OCI-LY7 (cell line): ENCODE results near the gene TLE6. TPM values are rescaled to one million over a fixed set of nuclear protein-coding genes. Genes with fewer than 3 reads are reported as not detected.

Experiments used
- BruUV-seq: library from RNA; stranded (reverse); fragments of 400-500 nt; replicated peaks from 2 replicates; lab custom pipeline; 2021; lab: Mats Ljungman, UMichigan
- CTCF ChIA-PET: fragments of 300-600 bp; sonication (Branson Sonifier 250); formaldehyde crosslinking; loops from one replicate; lab custom pipeline; 2022; ENCODE audit warnings: antibody characterized with exemption; ENCODE audit not compliant: unreplicated experiment; lab: Charles Lee
- POLR2A ChIA-PET: fragments of 300-600 bp; sonication (Branson Sonifier 250); formaldehyde crosslinking; loops from one replicate; lab custom pipeline; 2022; ENCODE audit warnings: antibody characterized with exemption; lab: Charles Lee
- DNase-seq: peaks from one replicate; pipeline ENCODE4 v3.0.0-alpha.2; 2015; ENCODE audit warnings: low spot score
- H2AFZ ChIP-seq: fragments of 200-600 bp; sonication (generic), shearing (Covaris generic); 2 replicates; pipeline ENCODE4 v1.6.1; 2014; ENCODE audit warnings: mild to moderate bottlenecking, antibody characterized with exemption, low read length, moderate library complexity
- H3K27ac ChIP-seq: fragments of 200-600 bp; sonication (generic); 2 replicates; pipeline ENCODE4 v1.5.1; 2014; ENCODE audit warnings: mixed run types, low read depth, mild to moderate bottlenecking, moderate library complexity, low read length, inconsistent platforms; ENCODE audit not compliant: poor library complexity, severe bottlenecking
- H3K36me3 ChIP-seq: fragments of 200-600 bp; sonication (generic); 2 replicates; pipeline ENCODE4 v1.6.1; 2014; ENCODE audit warnings: mild to moderate bottlenecking, antibody characterized with exemption, low read length, moderate library complexity, mixed read lengths; ENCODE audit not compliant: insufficient read depth
- H3K4me1 ChIP-seq: fragments of 200-600 bp; sonication (generic); 2 replicates; pipeline ENCODE4 v1.5.1; 2014; ENCODE audit warnings: mild to moderate bottlenecking, low read length; ENCODE audit not compliant: insufficient read depth, poor library complexity, severe bottlenecking
- H3K4me2 ChIP-seq: fragments of 200-600 bp; sonication (generic); 2 replicates; pipeline ENCODE4 v1.6.1; 2014; ENCODE audit warnings: mild to moderate bottlenecking, low read length
- H3K4me3 ChIP-seq: fragments of 200-600 bp; sonication (generic); 2 replicates; pipeline ENCODE4 v1.5.1; 2014; ENCODE audit warnings: mild to moderate bottlenecking, low read depth, low read length; ENCODE audit not compliant: poor library complexity, severe bottlenecking
- H3K79me2 ChIP-seq: fragments of 200-600 bp; sonication (generic); 2 replicates; pipeline ENCODE4 v1.6.1; 2016; ENCODE audit warnings: low read depth, mild to moderate bottlenecking, low read length, moderate library complexity, mixed read lengths; ENCODE audit not compliant: insufficient read depth
- H3K9me2 ChIP-seq: fragments of 200-600 bp; sonication (generic); 2 replicates; pipeline ENCODE4 v1.6.1; 2016; ENCODE audit warnings: mild to moderate bottlenecking, low read length, mixed read lengths; ENCODE audit not compliant: insufficient read depth
- H3K9me3 ChIP-seq: fragments of 200-600 bp; sonication (generic); 2 replicates; pipeline ENCODE4 v1.6.1; 2014; ENCODE audit warnings: mild to moderate bottlenecking, mixed run types, low read length, mixed read lengths
- H4K20me1 ChIP-seq: fragments of 200-600 bp; sonication (generic); 2 replicates; pipeline ENCODE4 v1.6.1; 2014; ENCODE audit warnings: mild to moderate bottlenecking, antibody characterized with exemption, low read length, moderate library complexity, mixed read lengths; ENCODE audit not compliant: insufficient read depth
- EZH2phosphoT487 ChIP-seq: fragments of 200-600 bp; sonication (generic); IDR thresholded peaks from 2 replicates; pipeline ENCODE4 v1.6.1; 2018; ENCODE audit warnings: low read depth, borderline replicate concordance, mild to moderate bottlenecking, mixed run types, antibody characterized with exemption, low read length, moderate library complexity, mixed read lengths
- intact Hi-C: fragments of 100-400 bp; cut with micrococcal nuclease; formaldehyde crosslinking; loops from one replicate; pipeline ENCODE4 v1.10.0; 2022; ENCODE audit not compliant: unreplicated experiment
- total RNA-seq, 2 experiments: library from RNA; depleted of rRNA in 1 of 2; stranded (reverse); fragments of >200 nt in 1 of 2; shearing (Covaris generic) in 1 of 2; gene quantifications; 2 replicates each; pipeline ENCODE4 v1.2.3, GENCODE V29; 2014 to 2022
- TF ChIP-seq, protein P1 (sequence below): fragments of 200-600 bp; sonication (generic); conservative IDR thresholded peaks from 2 replicates; pipeline ENCODE4 v1.5.1; 2014; ENCODE audit warnings: mild to moderate bottlenecking, antibody characterized with exemption, low read length, moderate library complexity, mixed read lengths

The TLE6 gene
- total RNA-seq, 2 experiments from 2014 or later = 15.9 to 21.5 TPM

DNA sequence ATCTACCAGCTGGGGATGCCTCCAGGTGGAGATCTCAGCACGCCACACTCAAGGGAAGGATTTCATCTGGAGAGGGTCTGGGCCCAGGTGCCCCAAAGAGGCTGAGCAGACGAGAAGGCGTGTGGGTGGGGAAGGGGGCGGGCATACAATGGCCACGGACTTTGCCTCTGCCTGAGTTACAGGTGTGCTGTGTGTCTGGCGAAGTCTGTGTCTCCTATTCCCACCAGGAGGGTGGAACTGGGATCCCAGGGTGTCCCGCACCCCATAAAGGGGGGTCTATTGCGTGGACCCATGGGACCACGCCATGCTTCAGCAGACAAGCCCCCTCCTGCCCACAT, 48.2 kb downstream of the TLE6 start:
- no peak for DNase-seq
- Histone ChIP-seq H3K4me2 (peak overlapping the region; percentile 35; the same call in 1 of the 2 replicates), H3K9me3 (no peaks in the 10 kb centered on the region), H3K4me3 (no peak overlapping the region), H2AFZ (0 out of 2 replicates have a peak overlapping the region, but pooled peaks have one; percentile 23), H3K9me2 (no peaks in the 10 kb centered on the region), H3K36me3 (no peaks in the 10 kb centered on the region), H3K4me1 (peaks cover 28% of the 10 kb centered on the region), H3K79me2 (no peaks in the 10 kb centered on the region), H3K27ac (no peak overlapping the region), H4K20me1 (no peaks in the 10 kb centered on the region)
- TF ChIP-seq EZH2phosphoT487 = no peak
- TF ChIP-seq, protein P1, sequence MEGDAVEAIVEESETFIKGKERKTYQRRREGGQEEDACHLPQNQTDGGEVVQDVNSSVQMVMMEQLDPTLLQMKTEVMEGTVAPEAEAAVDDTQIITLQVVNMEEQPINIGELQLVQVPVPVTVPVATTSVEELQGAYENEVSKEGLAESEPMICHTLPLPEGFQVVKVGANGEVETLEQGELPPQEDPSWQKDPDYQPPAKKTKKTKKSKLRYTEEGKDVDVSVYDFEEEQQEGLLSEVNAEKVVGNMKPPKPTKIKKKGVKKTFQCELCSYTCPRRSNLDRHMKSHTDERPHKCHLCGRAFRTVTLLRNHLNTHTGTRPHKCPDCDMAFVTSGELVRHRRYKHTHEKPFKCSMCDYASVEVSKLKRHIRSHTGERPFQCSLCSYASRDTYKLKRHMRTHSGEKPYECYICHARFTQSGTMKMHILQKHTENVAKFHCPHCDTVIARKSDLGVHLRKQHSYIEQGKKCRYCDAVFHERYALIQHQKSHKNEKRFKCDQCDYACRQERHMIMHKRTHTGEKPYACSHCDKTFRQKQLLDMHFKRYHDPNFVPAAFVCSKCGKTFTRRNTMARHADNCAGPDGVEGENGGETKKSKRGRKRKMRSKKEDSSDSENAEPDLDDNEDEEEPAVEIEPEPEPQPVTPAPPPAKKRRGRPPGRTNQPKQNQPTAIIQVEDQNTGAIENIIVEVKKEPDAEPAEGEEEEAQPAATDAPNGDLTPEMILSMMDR = no peak
- ChIA-PET CTCF (no interaction called here), POLR2A (no interaction called here)
- no TSS peak for BruUV-seq
- intact Hi-C loops = no loop called here

DNA sequence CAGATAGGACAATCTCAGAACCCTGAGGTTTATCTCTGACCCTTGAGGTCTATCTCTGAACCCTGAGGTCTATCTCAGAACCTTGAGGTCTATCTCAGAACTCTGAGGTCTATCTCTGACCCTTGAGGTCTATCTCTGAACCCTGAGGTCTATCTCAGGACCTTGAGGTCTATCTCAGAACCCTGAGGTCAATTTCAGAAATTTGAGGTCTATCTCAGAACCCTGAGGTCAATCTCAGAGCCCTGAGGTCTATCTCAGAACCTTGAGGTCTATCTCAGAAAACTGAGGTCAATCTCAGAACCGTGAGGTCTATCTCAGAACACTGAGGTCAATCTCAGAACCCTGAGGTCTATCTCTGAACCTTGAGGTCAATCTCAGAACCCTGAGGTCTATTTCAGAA, 49.4 kb downstream of the TLE6 start:
- ChIA-PET POLR2A (interaction anchor here (0.7 kb wide), 1 partner anchor 402 kb away, joined by 3 read pairs; no protein-coding TSS in a partner anchor), CTCF (no interaction called here)
- no peak overlapping the region for H3K27ac ChIP-seq
- no peaks in the 10 kb centered on the region for H4K20me1 ChIP-seq
- no peaks in the 10 kb centered on the region for H3K9me2 ChIP-seq
- no peaks in the 10 kb centered on the region for H3K79me2 ChIP-seq
- H3K9me3 ChIP-seq = no peaks in the 10 kb centered on the region
- intact Hi-C loops = no loop called here
- no peak overlapping the region for H3K4me3 ChIP-seq
- BruUV-seq = no TSS peak
- no peak overlapping the region for H2AFZ ChIP-seq
- H3K36me3 ChIP-seq = no peaks in the 10 kb centered on the region
- H3K4me1 ChIP-seq = peaks cover 28% of the 10 kb centered on the region
- no peak overlapping the region for H3K4me2 ChIP-seq
- DNase-seq = no peak
- no peak for TF ChIP-seq EZH2phosphoT487
- TF ChIP-seq, protein P1 = no peak

GRCh38 chr19:3027292-3027691, 49.9 kb downstream of the TLE6 start:
- Histone ChIP-seq H3K4me1 (peaks cover 28% of the 10 kb centered on the region), H3K79me2 (no peaks in the 10 kb centered on the region), H3K4me3 (no peak overlapping the region), H3K9me2 (no peaks in the 10 kb centered on the region), H3K27ac (no peak overlapping the region), H3K4me2 (no peak overlapping the region), H4K20me1 (no peaks in the 10 kb centered on the region), H3K9me3 (no peaks in the 10 kb centered on the region), H3K36me3 (no peaks in the 10 kb centered on the region), H2AFZ (no peak overlapping the region)
- DNase-seq = no peak
- ChIA-PET CTCF (no interaction called here), POLR2A (interaction anchor here (0.7 kb wide), 1 partner anchor 403 kb away, joined by 3 read pairs; no protein-coding TSS in a partner anchor)
- intact Hi-C loops = no loop called here
- no TSS peak for BruUV-seq
- TF ChIP-seq, protein P1 = no peak
- TF ChIP-seq EZH2phosphoT487 = no peak
